H1 (cell line): ENCODE results near the gene CHAC1. TPM values are rescaled to one million over a fixed set of nuclear protein-coding genes. Genes with fewer than 3 reads are reported as not detected.

Experiments
- CTCF ChIA-PET: fragments of 300-600 bp; sonication (Branson Sonifier 250); formaldehyde crosslinking; loops from one replicate; lab custom pipeline; 2021; ENCODE audit not compliant: partially characterized antibody; lab: Charles Lee
- POLR2A ChIA-PET: fragments of 300-600 bp; sonication (Branson Sonifier 250); formaldehyde crosslinking; loops from one replicate; lab custom pipeline; 2021; ENCODE audit warnings: inconsistent platforms; ENCODE audit not compliant: partially characterized antibody; lab: Charles Lee
- DNase-seq, 2 experiments: peaks; one replicate each; pipeline versions ENCODE4 v3.0.0 to v3.0.0-alpha.2; 2010 to 2022; ENCODE audit warnings: low spot score in 2 of 2, low read depth in 1 of 2, mixed read lengths in 1 of 2
- FAIRE-seq: peaks from 2 replicates; lab custom pipeline; 2011; peaks lifted over from hg19 to GRCh38; lab: Jason Lieb, UNC
- H2AFZ ChIP-seq: 2 replicates; pipeline ENCODE4 v1.8.1; 2012; ENCODE audit warnings: low read length, inconsistent platforms
- H2AK5ac ChIP-seq: 2 replicates; pipeline ENCODE4 v1.6.1; 2013; ENCODE audit warnings: low read depth, low read length
- H2BK120ac ChIP-seq: replicated peaks from 2 replicates; pipeline ENCODE3; 2013; ENCODE audit warnings: low read depth, low read length, inconsistent platforms
- H2BK12ac ChIP-seq: 2 replicates; pipeline ENCODE4 v1.6.1; 2013; ENCODE audit warnings: low read depth, low read length
- H2BK15ac ChIP-seq: 2 replicates; pipeline ENCODE4 v1.6.1; 2013; ENCODE audit warnings: low read length
- H2BK20ac ChIP-seq: 2 replicates; pipeline ENCODE4 v1.6.1; 2013; ENCODE audit warnings: low read length
- H2BK5ac ChIP-seq: 2 replicates; pipeline ENCODE4 v1.6.1; 2013; ENCODE audit warnings: low read depth, low read length
- H3K14ac ChIP-seq: 2 replicates; pipeline ENCODE4 v1.6.1; 2013; ENCODE audit warnings: inconsistent platforms; ENCODE audit not compliant: insufficient read length
- H3K18ac ChIP-seq: 2 replicates; pipeline ENCODE4 v1.6.1; 2013; ENCODE audit warnings: low read length; ENCODE audit errors: extremely low read depth
- H3K23ac ChIP-seq: 2 replicates; pipeline ENCODE4 v1.6.1; 2013; ENCODE audit warnings: inconsistent platforms; ENCODE audit not compliant: insufficient read length
- H3K23me2 ChIP-seq: 2 replicates; pipeline ENCODE4 v1.6.1; 2013; ENCODE audit warnings: low read depth, low read length
- H3K27ac ChIP-seq: 2 replicates; pipeline ENCODE4 v1.6.1; 2011; ENCODE audit warnings: low read depth, low read length, inconsistent platforms
- H3K27me3 ChIP-seq, 4 experiments: replicated peaks in 1 of 4; 1 replicate in 1 of 4; 2 replicates in 3 of 4; pipeline versions ENCODE4 v1.6.1 to v1.8.1; 2011 to 2013; ENCODE audit warnings: low read length in 3 of 4, mild to moderate bottlenecking in 3 of 4, inconsistent platforms in 2 of 4, mixed read lengths in 2 of 4, moderate library complexity in 1 of 4; ENCODE audit not compliant: control insufficient read depth in 3 of 4, insufficient read depth in 3 of 4; ENCODE audit errors: extremely low read depth in 1 of 4
- H3K36me3 ChIP-seq, 4 experiments: 2 replicates each; pipeline versions ENCODE4 v1.6.1 to v1.8.1; 2011 to 2013; ENCODE audit warnings: mild to moderate bottlenecking in 4 of 4, low read length in 3 of 4, moderate library complexity in 2 of 4, control low read depth in 1 of 4, inconsistent platforms in 1 of 4; ENCODE audit not compliant: insufficient read depth in 4 of 4, control insufficient read depth in 2 of 4
- H3K4ac ChIP-seq: replicated peaks from 2 replicates; pipeline ENCODE3; 2013; ENCODE audit warnings: low read length, low read depth, mixed read lengths, inconsistent platforms; ENCODE audit not compliant: insufficient read length
- H3K4me1 ChIP-seq, 4 experiments: replicated peaks in 1 of 4; 1 replicate in 1 of 4; 2 replicates in 3 of 4; pipeline versions ENCODE4 v1.6.1 to v1.8.1; 2011 to 2013; ENCODE audit warnings: low read length in 3 of 4, inconsistent platforms in 2 of 4, mixed read lengths in 1 of 4; ENCODE audit not compliant: insufficient read depth in 4 of 4, control insufficient read depth in 3 of 4
- H3K4me2 ChIP-seq, 2 experiments: 2 replicates each; pipeline versions ENCODE4 v1.6.1 to v1.8.1; 2011 to 2013; ENCODE audit warnings: low read depth in 2 of 2, low read length in 2 of 2, control low read depth in 1 of 2, inconsistent platforms in 1 of 2, mild to moderate bottlenecking in 1 of 2; ENCODE audit not compliant: insufficient read depth in 1 of 2
- H3K4me3 ChIP-seq, 4 experiments: fragments of 200-600, 300-600 bp in 1 of 4; sonication (generic), shearing (Covaris generic), sonication (Bioruptor Twin) in 1 of 4; 2 replicates each; pipeline versions ENCODE4 v1.5.1 to v1.8.1; 2011 to 2016; ENCODE audit warnings: low read length in 4 of 4, low read depth in 3 of 4, control low read depth in 2 of 4, inconsistent platforms in 2 of 4, mild to moderate bottlenecking in 2 of 4, mixed read lengths in 1 of 4, moderate library complexity in 1 of 4; ENCODE audit not compliant: insufficient read depth in 2 of 4; ENCODE audit errors: extremely low read depth in 1 of 4
- H3K56ac ChIP-seq: replicated peaks from 2 replicates; pipeline ENCODE3; 2013; ENCODE audit warnings: low read depth, mild to moderate bottlenecking, mixed read lengths, low read length, inconsistent platforms; ENCODE audit not compliant: insufficient read length
- H3K79me1 ChIP-seq: 2 replicates; pipeline ENCODE4 v1.6.1; 2013; ENCODE audit warnings: low read depth, low read length, control low read depth
- H3K79me2 ChIP-seq, 2 experiments: 2 replicates each; pipeline versions ENCODE4 v1.6.1 to v1.8.1; 2012 to 2013; ENCODE audit warnings: low read length in 2 of 2, mild to moderate bottlenecking in 2 of 2, inconsistent platforms in 1 of 2; ENCODE audit not compliant: insufficient read depth in 2 of 2, control insufficient read depth in 1 of 2
- H3K9ac ChIP-seq, 4 experiments: replicated peaks in 1 of 4; 1 replicate in 1 of 4; 2 replicates in 3 of 4; pipeline versions ENCODE4 v1.6.1 to v1.8.1; 2011 to 2013; ENCODE audit warnings: low read depth in 3 of 4, low read length in 3 of 4, control low read depth in 2 of 4, mild to moderate bottlenecking in 2 of 4, moderate library complexity in 2 of 4, inconsistent platforms in 1 of 4; ENCODE audit errors: extremely low read depth in 1 of 4
- H3K9me3 ChIP-seq, 2 experiments: 2 replicates each; pipeline versions ENCODE4 v1.6.1 to v1.8.1; 2012 to 2013; ENCODE audit warnings: mild to moderate bottlenecking in 2 of 2, moderate library complexity in 2 of 2, control low read depth in 1 of 2, inconsistent platforms in 1 of 2, low read depth in 1 of 2, low read length in 1 of 2, mixed read lengths in 1 of 2; ENCODE audit not compliant: insufficient read depth in 2 of 2
- H4K20me1 ChIP-seq, 2 experiments: replicated peaks in 1 of 2; 2 replicates each; pipeline versions ENCODE3 to v1.8.1; 2011 to 2013; ENCODE audit warnings: inconsistent platforms in 2 of 2, low read length in 2 of 2, mild to moderate bottlenecking in 1 of 2; ENCODE audit not compliant: insufficient read depth in 2 of 2, control insufficient read depth in 1 of 2
- H4K5ac ChIP-seq: 2 replicates; pipeline ENCODE4 v1.6.1; 2013; ENCODE audit warnings: low read length, low read depth, mixed read lengths, inconsistent platforms; ENCODE audit not compliant: insufficient read length
- H4K8ac ChIP-seq: 2 replicates; pipeline ENCODE4 v1.8.0; 2013; ENCODE audit warnings: mild to moderate bottlenecking, moderate library complexity, low read length, inconsistent platforms; ENCODE audit not compliant: insufficient read depth; ENCODE audit errors: extremely low read depth
- H4K91ac ChIP-seq: replicated peaks from 2 replicates; pipeline ENCODE3; 2013; ENCODE audit warnings: low read length, mixed read lengths, inconsistent platforms; ENCODE audit not compliant: insufficient read length
- CHD1 ChIP-seq: IDR thresholded peaks from 2 replicates; pipeline ENCODE4 v1.6.1; 2012; ENCODE audit warnings: low read depth, low read length, improper control_type of control experiment
- EZH2 ChIP-seq: fragments of 200-600 bp; sonication (generic); IDR thresholded peaks from 2 replicates; pipeline ENCODE4 v1.7.1; 2012; ENCODE audit warnings: low read depth, mild to moderate bottlenecking, moderate library complexity, low read length, inconsistent platforms; ENCODE audit not compliant: severe bottlenecking
- HDAC2 ChIP-seq, 2 experiments: fragments of 300-600 bp in 1 of 2; sonication (generic) in 1 of 2; IDR thresholded peaks; 2 replicates each; pipeline ENCODE4 v1.6.1; 2011 to 2012; ENCODE audit warnings: low read depth in 2 of 2, low read length in 2 of 2, mild to moderate bottlenecking in 2 of 2, moderate library complexity in 2 of 2, borderline replicate concordance in 1 of 2, inconsistent platforms in 1 of 2
- RFX5 ChIP-seq: IDR thresholded peaks from 2 replicates; pipeline ENCODE4 v1.6.1; 2011; ENCODE audit warnings: low read depth, low read length, improper control_type of control experiment, borderline replicate concordance
- TCF12 ChIP-seq: IDR thresholded peaks from 2 replicates; pipeline ENCODE4 v1.6.1; 2011; ENCODE audit warnings: low read depth, mild to moderate bottlenecking, low read length
- WGBS, 2 experiments: shearing (Covaris generic) in 1 of 2; methylation state at CpG; one replicate each; pipeline versions ENCODE4 v1.1.6 to v1.1.7; 2013 to 2015; ENCODE audit warnings: low lambda C conversion rate in 2 of 2, mixed read lengths in 2 of 2, inconsistent platforms in 1 of 2, low coverage in 1 of 2, missing lambda C conversion rate in 1 of 2; ENCODE audit not compliant: insufficient replicate concordance in 2 of 2, insufficient coverage in 1 of 2, insufficient read length in 1 of 2; ENCODE audit errors: extremely low coverage in 1 of 2, missing lambda C conversion rate in 1 of 2; 5-methylcytosine and 5-hydroxymethylcytosine counted together
- polyA plus RNA-seq, 7 experiments: library from polyadenylated mRNA; depleted of rRNA in 3 of 7; stranded (reverse) in 5 of 7; unstranded in 2 of 7; fragments of >200 nt in 5 of 7; fragments of 200-250 nt in 2 of 7; gene quantifications; 1 replicate in 5 of 7; 2 replicates in 1 of 7; 4 replicates in 1 of 7; pipeline versions ENCODE4 v1.2.1 to v1.2.3, GENCODE V29; 2011 to 2013; ENCODE audit warnings: missing spikeins in 2 of 7, mixed read lengths in 2 of 7
- total RNA-seq: library from RNA; stranded (reverse); fragmentation: NEBNext Ultra II Directional; extraction: Animal tissue kit (Norgen Biotek cat#: 25700); gene quantifications from 2 replicates; pipeline ENCODE4 v1.2.1, GENCODE V29; 2021

CHAC1 gene
- total and polyA plus RNA-seq, 2 of the 8 experiments (the other 6 are each of a cell fraction or from before 2014, with no cell fraction given) = 34.3 to 159 TPM

DNA sequence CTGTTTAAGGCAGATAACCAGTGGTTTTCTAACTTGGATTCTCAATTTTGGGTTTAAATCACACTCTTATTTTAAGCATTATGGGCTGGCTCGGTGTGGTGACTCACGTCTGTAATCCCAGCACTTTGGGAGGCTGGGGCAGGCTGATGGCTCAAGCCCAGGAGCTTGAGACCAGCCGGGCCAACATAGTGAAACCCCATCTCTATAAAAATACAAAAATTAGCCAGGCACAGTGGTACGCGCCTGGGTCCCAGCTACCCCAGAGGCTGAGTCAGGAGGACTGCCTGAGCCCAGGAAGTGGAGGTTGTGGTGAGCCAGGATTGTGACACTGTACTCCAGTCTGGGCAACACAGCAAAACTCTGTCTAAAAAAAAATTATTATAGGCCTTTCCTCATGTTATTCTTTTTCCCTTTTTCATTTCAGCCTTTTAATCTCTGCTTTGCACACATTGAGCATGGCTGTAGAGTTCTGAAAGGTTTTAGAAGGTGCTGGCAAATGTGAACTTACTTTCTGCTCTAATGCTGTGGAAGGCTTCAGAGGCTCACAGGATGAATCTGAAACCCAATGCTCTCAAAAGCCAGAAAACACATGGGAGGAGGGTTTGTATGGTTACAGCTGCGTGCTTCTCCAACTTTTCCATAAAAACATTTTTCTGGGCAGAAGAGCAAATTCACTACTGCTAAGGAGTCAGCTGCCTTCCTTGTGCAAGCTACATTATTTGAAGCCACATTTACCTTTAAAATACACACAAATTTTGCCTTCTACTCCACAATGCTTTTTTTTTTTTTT, 32.5 kb downstream of the CHAC1 start:
- Histone ChIP-seq H3K4me1 (no peaks in the 10 kb centered on the region), H3K4me3 (no peak overlapping the region), H3K4ac (no peak overlapping the region), H3K79me2 (no peaks in the 10 kb centered on the region), H3K27ac (no peak overlapping the region), H2BK15ac (no peak overlapping the region), H3K4me2 (no peak overlapping the region), H3K23me2 (no peaks in the 10 kb centered on the region), H3K56ac (no peak overlapping the region), H3K9ac (no peak overlapping the region), H3K79me1 (no peaks in the 10 kb centered on the region; the same call in 1 of the 2 replicates), H2BK5ac (no peak overlapping the region), H2AFZ (no peak overlapping the region), H2AK5ac (no peak overlapping the region), H2BK20ac (no peak overlapping the region), H3K9me3 (no peaks in the 10 kb centered on the region), H4K8ac (no peak overlapping the region), H4K20me1 (peaks cover 0 to 4% of the 10 kb centered on the region in 2 experiments), H3K23ac (no peak overlapping the region), H3K27me3 (no peaks in the 10 kb centered on the region), H4K5ac (no peak overlapping the region), H3K14ac (no peak overlapping the region), H2BK120ac (no peak overlapping the region), H3K36me3 (peaks cover 34 to 70% (median 58%) of the 10 kb centered on the region in 4 experiments), H2BK12ac (no peak overlapping the region), H3K18ac (no peak overlapping the region), H4K91ac (no peak overlapping the region)
- DNase-seq (no peak), FAIRE-seq (no peak)
- ChIA-PET CTCF (interaction anchor here (1.1 to 2.2 kb wide), 3 partner anchors 10 to 37 kb away, joined by 3 to 7 read pairs (median 4); no protein-coding TSS in a partner anchor), POLR2A (interaction anchor here (0.6 kb wide), 1 partner anchor 12 kb away, joined by 3 read pairs; no protein-coding TSS in a partner anchor)
- TF ChIP-seq CHD1 (no peak), EZH2 (no peak), TCF12 (no peak), RFX5 (no peak), HDAC2 (IDR thresholded peaks at IDR 0.05; ENCODE audit: borderline replicate concordance in 1 of 2, low read depth in 2 of 2, low read length in 2 of 2) (no peak)
- WGBS, 2 experiments = 96% methylated on average over 6 of the region's 6 CpGs; no CpG with 5 or more reads in 1 of the 2 experiments
